CD4-positive, CD25-positive, alpha-beta regulatory T cell (primary cell): ENCODE data around the gene CEBPB. TPM values are rescaled to one million over a fixed set of nuclear protein-coding genes. Genes with fewer than 3 reads are reported as not detected.
A peak's percentile ranks its signal among the peaks of the same experiment; 100 is the strongest.

Experiments used
- ATAC-seq, 2 donors: fragments of 150-1000 bp; cut with Tn5 transposase; one replicate each; pipeline ENCODE4 v1.10.0; 2021; ENCODE audit warnings: low read depth in 2 of 2, moderate number of reproducible peaks in 2 of 2, moderate library complexity in 1 of 2
- DNase-seq, 3 donors: peaks; one replicate each; pipeline versions ENCODE4 v3.0.0 to v3.0.0-alpha.2; 2012 to 2022; ENCODE audit warnings: mixed read lengths in 1 of 3
- H3K27ac ChIP-seq: one replicate; pipeline ENCODE4 v1.7.0; 2013; ENCODE audit warnings: mild to moderate bottlenecking, low read length; ENCODE audit not compliant: insufficient read depth, poor library complexity, severe bottlenecking
- H3K27me3 ChIP-seq: one replicate; pipeline ENCODE4 v1.7.0; 2013; ENCODE audit warnings: low read length; ENCODE audit not compliant: control insufficient read depth, insufficient read depth
- H3K36me3 ChIP-seq: one replicate; pipeline ENCODE4 v1.7.0; 2013; ENCODE audit warnings: mild to moderate bottlenecking, low read length, moderate library complexity; ENCODE audit not compliant: control insufficient read depth, insufficient read depth
- H3K4me1 ChIP-seq: 2 replicates; pipeline ENCODE4 v1.7.0; 2013; ENCODE audit warnings: mild to moderate bottlenecking, low read length; ENCODE audit not compliant: insufficient read depth, control insufficient read depth, poor library complexity, severe bottlenecking
- H3K4me3 ChIP-seq: one replicate; pipeline ENCODE4 v1.7.0; 2013; ENCODE audit warnings: low read depth, mild to moderate bottlenecking, low read length, moderate library complexity
- H3K9me3 ChIP-seq, 2 experiments: 1 replicate in 1 of 2; 2 replicates in 1 of 2; pipeline ENCODE4 v1.7.0; 2013; ENCODE audit warnings: low read length in 2 of 2, mild to moderate bottlenecking in 1 of 2, moderate library complexity in 1 of 2; ENCODE audit not compliant: control insufficient read depth in 2 of 2
- H3K27ac Mint-ChIP-seq, 3 donors: one replicate each; pipeline ENCODE4 v1.8.0; 2020 to 2022; ENCODE audit warnings: mild to moderate bottlenecking in 3 of 3, mixed read lengths in 3 of 3, moderate library complexity in 2 of 3
- H3K27me3 Mint-ChIP-seq: one replicate; pipeline ENCODE4 v1.8.0; 2022; ENCODE audit warnings: mild to moderate bottlenecking, mixed read lengths
- H3K36me3 Mint-ChIP-seq: one replicate; pipeline ENCODE4 v1.8.0; 2020; ENCODE audit warnings: mixed read lengths
- H3K4me1 Mint-ChIP-seq, 4 donors: one replicate each; pipeline ENCODE4 v1.8.0; 2020 to 2022; ENCODE audit warnings: mixed read lengths in 4 of 4, mild to moderate bottlenecking in 1 of 4
- H3K4me3 Mint-ChIP-seq, 4 donors: one replicate each; pipeline ENCODE4 v1.8.0; 2020 to 2022; ENCODE audit warnings: mild to moderate bottlenecking in 4 of 4, mixed read lengths in 4 of 4, moderate library complexity in 3 of 4
- H3K9me3 Mint-ChIP-seq, 7 donors: one replicate each; pipeline ENCODE4 v1.8.0; 2020 to 2022; ENCODE audit warnings: mixed read lengths in 7 of 7, mild to moderate bottlenecking in 3 of 7, moderate library complexity in 2 of 7
- polyA plus RNA-seq, 4 donors: library from polyadenylated mRNA; unstranded; fragments of 300-500 nt; fragmentation: Illumina TruSeq; gene quantifications; one replicate each; pipeline ENCODE4 v1.2.3, GENCODE V29; 2021
- total RNA-seq: library from RNA; stranded (reverse); gene quantifications from one replicate; pipeline ENCODE4 v1.2.3, GENCODE V29; 2022

Gene CEBPB
- total and polyA plus RNA-seq, 5 donors from 2014 or later, result 12.3 to 17.3 (median 12.7) TPM

DNA sequence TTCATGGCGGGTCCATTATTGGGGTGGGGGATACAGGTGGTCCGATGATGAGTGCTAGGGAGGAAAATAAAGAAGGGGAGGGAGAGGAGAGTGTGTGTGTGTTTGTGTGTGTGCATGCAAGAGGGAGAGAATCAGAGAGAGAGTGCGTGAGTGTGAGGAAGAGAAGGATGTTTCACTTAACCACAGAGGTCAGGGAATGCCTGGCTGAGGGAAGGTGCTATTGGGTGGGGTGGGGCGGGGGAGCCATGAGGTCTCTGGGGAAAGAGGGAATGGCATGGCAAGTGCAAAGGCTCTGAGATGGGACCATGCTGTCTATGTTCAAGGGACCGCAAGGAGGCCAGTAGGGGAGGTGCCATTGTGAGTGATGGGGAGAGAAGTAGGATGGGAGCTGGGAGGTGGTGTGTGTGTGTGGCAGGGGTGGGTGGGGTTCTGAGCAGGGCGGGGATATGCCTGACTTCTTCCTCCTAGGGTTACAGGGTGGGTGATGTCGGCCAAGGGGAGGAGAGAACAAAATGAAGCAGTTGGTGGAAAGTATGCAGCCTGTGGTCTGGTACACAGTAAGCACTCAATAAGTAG lies 23.0 kb downstream of the CEBPB start:
- Histone ChIP-seq H3K4me3 (no peak overlapping the region), H3K4me1 (no peaks in the 10 kb centered on the region), H3K9me3 (no peaks in the 10 kb centered on the region), H3K36me3 (no peaks in the 10 kb centered on the region), H3K27ac (no peak overlapping the region), H3K27me3 (no peaks in the 10 kb centered on the region)
- no peak for DNase-seq
- Mint-ChIP-seq H3K36me3 (no peaks in the 10 kb centered on the region), H3K4me1 (peaks cover 0 to 7% (median 0%) of the 10 kb centered on the region in 4 donors), H3K27ac (no peak overlapping the region), H3K9me3 (no peaks in the 10 kb centered on the region), H3K4me3 (no peak overlapping the region), H3K27me3 (no peaks in the 10 kb centered on the region)
- ATAC-seq, result no peak

DNA sequence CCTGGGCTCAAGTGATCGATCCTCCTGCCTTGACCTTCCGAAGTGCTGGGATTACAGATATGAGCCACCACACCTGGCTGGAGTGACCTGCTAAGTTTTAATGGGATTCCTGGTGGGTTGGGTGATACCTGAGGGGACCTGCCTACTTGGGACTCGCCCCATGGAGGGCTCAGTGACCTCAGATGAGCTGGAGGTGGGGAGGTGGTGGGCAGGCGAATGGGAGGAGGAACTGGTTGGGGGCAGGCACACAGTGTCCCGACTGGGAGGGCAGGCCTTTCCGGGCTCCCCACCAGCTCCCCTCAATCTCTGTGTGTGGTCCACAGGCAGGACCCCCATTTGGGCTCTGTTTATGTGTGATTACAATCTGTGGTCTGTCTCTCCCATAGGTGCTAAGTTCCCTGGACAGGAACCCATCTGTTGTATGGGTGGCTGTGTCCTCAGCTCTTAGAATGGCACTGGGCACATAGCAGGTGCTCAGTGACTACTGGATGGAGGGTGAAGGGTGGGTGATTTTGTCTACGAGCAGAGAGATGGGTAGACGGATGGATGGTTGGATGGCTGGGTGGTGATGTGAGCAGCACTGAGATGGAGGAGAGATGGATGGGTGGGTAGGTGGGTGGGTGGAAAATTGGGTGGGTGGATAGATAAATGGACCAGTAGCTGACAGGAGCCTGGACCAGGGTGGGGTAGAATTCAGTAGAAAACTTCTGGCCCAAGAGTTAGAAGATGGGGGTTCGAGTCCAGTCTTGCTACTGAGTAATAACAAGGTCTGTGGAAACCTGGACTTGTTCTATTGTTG lies 23.8 kb downstream of the CEBPB start:
- Mint-ChIP-seq H3K4me1 (peaks cover 0 to 7% (median 0%) of the 10 kb centered on the region in 4 donors), H3K9me3 (peaks cover 0 to under 1% (median 0%) of the 10 kb centered on the region in 7 donors), H3K27ac (no peak overlapping the region), H3K36me3 (no peaks in the 10 kb centered on the region), H3K4me3 (no peak overlapping the region), H3K27me3 (no peaks in the 10 kb centered on the region)
- no peaks in the 10 kb centered on the region for H3K27me3 ChIP-seq
- H3K36me3 ChIP-seq, result no peaks in the 10 kb centered on the region
- H3K9me3 ChIP-seq, result no peaks in the 10 kb centered on the region
- no peak overlapping the region for H3K4me3 ChIP-seq
- DNase-seq, result no peak
- H3K4me1 ChIP-seq, result no peaks in the 10 kb centered on the region
- ATAC-seq, result no peak
- H3K27ac ChIP-seq, result no peak overlapping the region

DNA sequence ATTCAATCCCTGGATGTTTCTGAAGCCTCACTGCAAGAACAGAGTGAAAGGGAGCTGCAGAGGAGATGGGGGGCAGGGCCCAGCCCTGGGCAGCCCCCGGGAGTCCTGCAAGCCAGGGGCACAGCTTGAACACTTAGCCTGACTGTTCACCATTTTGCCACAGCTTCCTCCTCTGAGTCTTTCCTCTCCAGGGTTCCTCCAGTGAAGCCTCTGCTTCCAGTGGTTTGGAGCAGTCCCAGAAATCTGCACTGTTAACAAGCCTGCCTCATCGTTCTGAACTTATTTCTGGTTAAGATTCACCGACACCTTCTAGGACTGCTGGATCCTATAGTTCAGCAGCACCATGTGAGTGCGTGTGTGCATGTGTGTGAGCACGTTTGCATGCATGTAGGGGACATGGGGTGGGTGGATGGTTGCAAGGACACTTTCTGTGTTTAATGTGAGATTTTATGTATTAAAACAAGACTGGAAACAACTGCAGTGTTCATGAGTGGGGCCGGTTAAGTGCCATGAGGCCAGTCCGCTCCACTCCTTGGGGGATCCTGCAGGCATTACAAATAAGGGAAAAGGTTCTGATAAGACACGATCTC lies 24.6 kb downstream of the CEBPB start:
- Mint-ChIP-seq H3K27ac (no peak overlapping the region), H3K9me3 (peaks cover 0 to 1% (median 0%) of the 10 kb centered on the region in 7 donors), H3K4me1 (peaks cover 0 to 7% (median 0%) of the 10 kb centered on the region in 4 donors), H3K36me3 (no peaks in the 10 kb centered on the region), H3K4me3 (peak overlapping the region in 1 of 4 donors; percentile 63), H3K27me3 (no peaks in the 10 kb centered on the region)
- H3K27ac ChIP-seq, result no peak overlapping the region
- no peak for DNase-seq
- H3K4me1 ChIP-seq, result no peaks in the 10 kb centered on the region
- no peak overlapping the region for H3K4me3 ChIP-seq
- H3K27me3 ChIP-seq, result no peaks in the 10 kb centered on the region
- no peaks in the 10 kb centered on the region for H3K36me3 ChIP-seq
- no peak for ATAC-seq
- H3K9me3 ChIP-seq, result no peaks in the 10 kb centered on the region

DNA sequence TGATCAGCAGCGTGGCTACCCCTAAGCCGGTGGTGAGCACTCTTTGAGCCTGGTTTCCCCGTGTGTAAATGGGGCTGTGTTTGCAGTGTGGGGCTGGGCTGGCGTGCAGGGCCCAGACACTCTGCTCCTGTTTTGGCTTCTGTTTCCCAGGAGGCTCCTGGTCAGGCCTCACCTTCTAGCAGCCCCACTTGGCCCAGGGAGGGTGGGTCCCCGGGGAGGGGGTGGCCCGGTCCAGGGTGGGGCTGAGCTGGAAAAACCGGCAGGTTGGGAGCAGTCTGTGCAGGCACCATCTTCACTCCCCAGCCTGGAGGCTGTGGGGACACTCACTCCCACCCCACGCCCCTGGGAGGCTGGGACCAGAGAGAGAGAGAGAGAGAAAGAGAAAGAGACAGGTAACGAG lies 25.3 kb downstream of the CEBPB start:
- no peaks in the 10 kb centered on the region for H3K4me1 ChIP-seq
- Mint-ChIP-seq H3K4me3 (no peak overlapping the region), H3K9me3 (peaks cover 0 to 1% (median 0%) of the 10 kb centered on the region in 7 donors), H3K36me3 (no peaks in the 10 kb centered on the region), H3K4me1 (peaks cover 0 to 6% (median 0%) of the 10 kb centered on the region in 4 donors), H3K27me3 (no peaks in the 10 kb centered on the region), H3K27ac (no peak overlapping the region)
- H3K27me3 ChIP-seq, result no peaks in the 10 kb centered on the region
- H3K9me3 ChIP-seq, result no peaks in the 10 kb centered on the region
- DNase-seq, result no peak
- no peak for ATAC-seq
- no peaks in the 10 kb centered on the region for H3K36me3 ChIP-seq
- no peak overlapping the region for H3K4me3 ChIP-seq
- H3K27ac ChIP-seq, result no peak overlapping the region

DNA sequence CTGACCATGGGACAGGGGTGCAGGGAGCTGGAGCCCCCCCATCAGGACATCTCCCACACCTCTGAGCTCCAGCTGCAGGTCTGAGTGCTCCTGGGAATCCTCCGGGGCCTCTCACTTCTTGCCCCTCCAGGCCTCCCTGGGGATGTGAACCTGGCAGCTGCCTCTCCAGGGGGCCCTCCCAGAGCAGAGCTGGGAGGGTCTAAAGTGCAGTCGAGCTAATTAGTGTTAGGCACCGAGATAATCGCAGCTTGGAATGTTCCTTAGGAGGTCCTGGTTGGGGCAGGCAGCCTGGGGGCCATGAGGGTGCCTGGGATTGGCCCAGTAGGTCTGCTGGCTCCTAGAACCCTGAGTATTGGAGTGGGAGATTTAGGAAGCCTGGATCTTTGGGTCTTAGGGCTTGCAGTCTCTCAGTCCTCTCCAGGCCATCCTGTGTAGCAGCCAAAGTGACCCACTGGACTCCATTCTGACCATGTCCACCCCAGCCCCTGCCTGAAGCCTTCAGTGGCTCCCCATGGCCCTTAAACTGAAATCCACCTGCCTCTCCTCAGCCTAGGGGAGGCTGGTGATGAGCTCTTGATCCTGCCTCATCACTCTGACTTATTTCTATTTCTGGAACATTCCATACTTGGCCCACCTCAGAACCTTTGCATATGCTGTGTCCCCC lies 26.0 kb downstream of the CEBPB start:
- ATAC-seq (no peak), DNase-seq (no peak)
- H3K4me3 Mint-ChIP-seq, result no peak overlapping the region
- H3K9me3 Mint-ChIP-seq, result peaks cover 0 to 1% (median 0%) of the 10 kb centered on the region in 7 donors
- no peak overlapping the region for H3K27ac Mint-ChIP-seq
- no peak overlapping the region for H3K4me3 ChIP-seq
- no peaks in the 10 kb centered on the region for H3K27me3 ChIP-seq
- H3K27ac ChIP-seq, result no peak overlapping the region
- H3K27me3 Mint-ChIP-seq, result no peaks in the 10 kb centered on the region
- no peaks in the 10 kb centered on the region for H3K4me1 ChIP-seq
- no peaks in the 10 kb centered on the region for H3K4me1 Mint-ChIP-seq
- H3K36me3 Mint-ChIP-seq, result no peaks in the 10 kb centered on the region
- H3K36me3 ChIP-seq, result no peaks in the 10 kb centered on the region
- no peaks in the 10 kb centered on the region for H3K9me3 ChIP-seq

DNA sequence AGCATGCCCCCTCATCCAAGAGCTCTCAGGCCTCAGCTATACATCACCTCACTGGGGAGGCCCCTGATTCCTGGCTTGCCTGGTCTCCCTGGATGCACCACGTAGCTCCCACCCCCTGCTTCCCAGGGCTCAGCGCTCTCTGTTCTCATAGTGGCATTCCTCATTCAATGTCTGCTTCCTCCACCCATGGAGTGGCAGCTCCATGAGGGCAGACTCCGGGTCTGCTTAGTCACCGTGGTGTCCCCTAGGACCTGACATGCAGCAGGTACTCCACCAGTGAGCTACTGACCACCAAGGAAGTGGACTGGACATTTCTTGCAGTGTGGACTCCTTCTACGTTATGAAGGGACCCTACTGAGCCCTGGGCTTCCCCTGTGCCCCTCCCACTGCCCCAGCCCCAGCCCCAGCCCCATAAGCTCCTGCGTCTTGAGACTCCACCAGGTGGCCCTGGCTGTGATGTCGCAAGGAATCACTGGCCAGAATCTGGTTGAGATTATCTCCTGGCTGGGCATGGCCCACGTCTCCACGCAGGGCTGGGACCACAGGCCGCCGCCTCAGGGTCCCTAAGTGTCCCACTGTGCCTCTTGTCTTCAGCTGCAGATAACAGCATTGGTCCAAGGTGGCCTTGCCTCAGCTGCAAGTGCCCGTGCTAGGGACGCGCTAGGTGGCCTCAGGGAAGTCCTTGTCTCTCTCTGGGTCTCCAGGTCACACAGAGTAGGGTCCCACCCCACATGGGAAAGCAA lies 26.7 kb downstream of the CEBPB start:
- H3K4me1 ChIP-seq, result no peaks in the 10 kb centered on the region
- no peak for ATAC-seq
- no peaks in the 10 kb centered on the region for H3K27me3 Mint-ChIP-seq
- no peaks in the 10 kb centered on the region for H3K36me3 ChIP-seq
- no peaks in the 10 kb centered on the region for H3K4me1 Mint-ChIP-seq
- H3K4me3 ChIP-seq, result no peak overlapping the region
- peaks cover 0 to 2% (median 0%) of the 10 kb centered on the region in 7 donors for H3K9me3 Mint-ChIP-seq
- no peaks in the 10 kb centered on the region for H3K27me3 ChIP-seq
- H3K27ac Mint-ChIP-seq, result no peak overlapping the region
- no peak for DNase-seq
- no peaks in the 10 kb centered on the region for H3K36me3 Mint-ChIP-seq
- H3K4me3 Mint-ChIP-seq, result no peak overlapping the region
- no peak overlapping the region for H3K27ac ChIP-seq
- H3K9me3 ChIP-seq, result no peaks in the 10 kb centered on the region

DNA sequence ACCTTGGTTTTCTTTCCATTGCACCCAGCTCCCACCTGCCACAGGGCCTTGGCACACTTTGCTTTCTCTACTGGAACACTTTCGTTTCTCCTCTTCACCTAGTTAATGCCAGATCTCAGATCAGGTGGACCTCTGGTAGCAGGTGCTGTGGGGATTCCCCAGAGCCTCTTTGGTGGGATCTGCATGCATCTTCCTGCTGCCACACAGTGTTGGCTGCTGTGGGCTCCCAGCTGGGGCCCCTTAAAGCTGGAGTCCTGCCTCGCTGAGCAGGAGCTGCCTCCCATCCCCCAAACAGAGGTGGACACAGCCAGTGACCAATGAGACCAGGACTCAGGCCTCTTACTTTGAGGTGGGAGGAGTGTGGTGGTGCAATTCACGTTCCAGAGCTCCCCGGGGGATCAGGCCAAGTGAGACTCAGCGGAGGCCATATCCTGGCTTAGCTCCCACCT lies 28.4 kb downstream of the CEBPB start:
- H3K4me1 Mint-ChIP-seq, result no peaks in the 10 kb centered on the region
- ATAC-seq, result no peak
- no peak overlapping the region for H3K4me3 Mint-ChIP-seq
- peaks cover 0 to 3% (median 1%) of the 10 kb centered on the region in 7 donors for H3K9me3 Mint-ChIP-seq
- DNase-seq, result no peak
- Histone ChIP-seq H3K9me3 (no peaks in the 10 kb centered on the region), H3K36me3 (no peaks in the 10 kb centered on the region), H3K4me1 (no peaks in the 10 kb centered on the region), H3K27me3 (no peaks in the 10 kb centered on the region), H3K27ac (no peak overlapping the region), H3K4me3 (no peak overlapping the region)
- H3K27ac Mint-ChIP-seq, result no peak overlapping the region
- H3K27me3 Mint-ChIP-seq, result no peaks in the 10 kb centered on the region
- no peaks in the 10 kb centered on the region for H3K36me3 Mint-ChIP-seq
